B cell (primary cell): Measurements from ENCODE around the gene CD38.

Experiments used
- CTCF ChIP-seq: fragments of 200-600 bp; IDR thresholded peaks from one replicate; pipeline ENCODE4 v1.8.0; 2022; ENCODE audit warnings: antibody characterized with exemption, mild to moderate bottlenecking
- EZH2 ChIP-seq: IDR thresholded peaks from 2 replicates; pipeline ENCODE4 v1.6.1; 2012; ENCODE audit warnings: borderline replicate concordance, low read depth, mild to moderate bottlenecking, moderate library complexity, low read length; ENCODE audit not compliant: insufficient read depth, poor library complexity, severe bottlenecking

DNA sequence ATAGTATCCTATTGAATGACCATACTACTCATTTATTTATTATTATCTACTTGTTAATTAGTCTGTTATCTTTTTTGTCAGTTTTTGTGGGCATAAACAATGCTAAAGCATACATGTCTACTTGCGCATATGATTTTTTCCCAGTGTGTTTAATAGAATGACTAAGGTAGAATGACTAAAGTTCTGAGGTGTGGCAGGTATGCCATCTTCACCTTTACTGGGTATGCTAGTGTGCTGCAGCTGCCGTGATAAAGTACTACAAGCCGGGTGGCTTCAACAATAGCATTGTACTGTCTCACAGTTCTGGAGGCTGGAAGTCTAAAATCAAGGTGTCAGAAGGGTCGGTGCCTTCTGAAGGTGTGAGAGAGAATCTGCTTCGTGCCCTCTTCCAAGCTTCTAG is 19.2 kb downstream of the CD38 start:
- no peak for TF ChIP-seq CTCF
- no peak for TF ChIP-seq EZH2
